A549 (cell line): ENCODE data around the gene BLTP2.
A peak's percentile ranks its signal among the peaks of the same experiment; 100 is the strongest.

Source experiments
- CBX8 ChIP-seq: fragments of 200-600 bp; sonication (generic); IDR thresholded peaks from 2 replicates; pipeline ENCODE4 v1.6.1; 2016
- CHD2 ChIP-seq: fragments of 150-350 bp; IDR thresholded peaks from 2 replicates; pipeline ENCODE4 v1.6.1; 2014; ENCODE audit warnings: low read length; ENCODE audit not compliant: partially characterized antibody
- EHMT2 ChIP-seq: fragments of 200-600 bp; sonication (generic); IDR thresholded peaks from 2 replicates; pipeline ENCODE4 v1.6.1; 2016; ENCODE audit warnings: antibody characterized with exemption, low read depth, mild to moderate bottlenecking, moderate library complexity
- EP300 ChIP-seq, 2 experiments: fragments of >200 bp; sonication (Bioruptor Twin); formaldehyde crosslinking; IDR thresholded peaks; 2 replicates in 1 of 2; 3 replicates in 1 of 2; pipeline ENCODE4 v1.6.1; 2016 to 2017
- MYC ChIP-seq: IDR thresholded peaks from 2 replicates; pipeline ENCODE4 v1.6.1; 2012; ENCODE audit warnings: mild to moderate bottlenecking, inconsistent platforms, low read length, improper control_type of control experiment, borderline replicate concordance
- POLR2A ChIP-seq: IDR thresholded peaks from 2 replicates; pipeline ENCODE4 v1.6.1; 2012; ENCODE audit warnings: mild to moderate bottlenecking, low read length
- POLR2AphosphoS2 ChIP-seq: conservative IDR thresholded peaks from 2 replicates; pipeline ENCODE4 v1.6.1; 2012; ENCODE audit warnings: low read length, improper control_type of control experiment, inconsistent platforms
- RAD21 ChIP-seq, 2 experiments: fragments of >200 bp in 1 of 2; sonication (Bioruptor Twin) in 1 of 2; formaldehyde crosslinking in 1 of 2; IDR thresholded peaks in 1 of 2; conservative IDR thresholded peaks in 1 of 2; 2 replicates in 1 of 2; 3 replicates in 1 of 2; pipeline ENCODE4 v1.6.1; 2012 to 2018; ENCODE audit warnings: inconsistent platforms in 1 of 2
- TF ChIP-seq, protein P1 (sequence below): IDR thresholded peaks from 2 replicates; pipeline ENCODE4 v1.6.1; 2012
- TF ChIP-seq, protein P2 (sequence below): fragments of >200 bp; sonication (Bioruptor Twin); formaldehyde crosslinking; IDR thresholded peaks from 3 replicates; pipeline ENCODE4 v1.5.1; 2016
- TF ChIP-seq, protein P3 (sequence below): IDR thresholded peaks from 2 replicates; pipeline ENCODE4 v1.6.1; 2012
- TF ChIP-seq, protein P4 (sequence below): fragments of >200 bp; sonication (Bioruptor Twin); formaldehyde crosslinking; IDR thresholded peaks from 3 replicates; pipeline ENCODE4 v1.6.1; 2016
- TF ChIP-seq, protein P5 (sequence below): fragments of 200-600 bp; sonication (generic); IDR thresholded peaks from 2 replicates; pipeline ENCODE4 v1.6.1; 2016; ENCODE audit warnings: antibody characterized with exemption, mild to moderate bottlenecking, moderate library complexity

DNA sequence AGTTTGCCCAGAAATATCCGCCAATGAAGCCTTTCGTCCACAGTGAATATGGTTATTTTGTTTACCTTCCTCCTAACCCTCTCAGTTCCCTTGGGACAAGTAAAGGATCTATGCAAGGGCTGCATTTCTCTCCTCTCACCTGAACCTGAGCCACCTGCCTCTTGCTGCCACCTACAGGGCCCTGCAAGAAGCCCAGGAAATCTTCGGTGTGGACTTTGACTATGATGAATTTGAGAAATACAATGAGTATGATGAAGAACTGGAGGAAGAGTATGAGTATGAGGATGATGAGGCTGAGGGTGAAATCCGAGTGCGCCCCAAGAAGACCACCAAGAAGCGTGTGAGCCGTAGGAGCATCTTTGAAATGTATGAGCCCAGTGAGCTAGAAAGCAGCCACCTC, 31.0 kb upstream of the BLTP2 start:
- TF ChIP-seq POLR2A (no peak), EP300 (IDR thresholded peaks at IDR 0.05) (no peak), CBX8 (no peak), EHMT2 (no peak), MYC (no peak), CHD2 (no peak), POLR2AphosphoS2 (no peak), RAD21 (conservative IDR thresholded peaks at IDR 0.05 in 1 of 2, IDR thresholded peaks at IDR 0.05 in 1 of 2) (peak; percentile 44 to 66; a peak in 4 of 5 replicates)
- TF ChIP-seq, protein P1, sequence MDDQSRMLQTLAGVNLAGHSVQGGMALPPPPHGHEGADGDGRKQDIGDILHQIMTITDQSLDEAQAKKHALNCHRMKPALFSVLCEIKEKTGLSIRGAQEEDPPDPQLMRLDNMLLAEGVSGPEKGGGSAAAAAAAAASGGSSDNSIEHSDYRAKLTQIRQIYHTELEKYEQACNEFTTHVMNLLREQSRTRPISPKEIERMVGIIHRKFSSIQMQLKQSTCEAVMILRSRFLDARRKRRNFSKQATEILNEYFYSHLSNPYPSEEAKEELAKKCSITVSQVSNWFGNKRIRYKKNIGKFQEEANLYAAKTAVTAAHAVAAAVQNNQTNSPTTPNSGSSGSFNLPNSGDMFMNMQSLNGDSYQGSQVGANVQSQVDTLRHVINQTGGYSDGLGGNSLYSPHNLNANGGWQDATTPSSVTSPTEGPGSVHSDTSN, result no peak
- TF ChIP-seq, protein P2, sequence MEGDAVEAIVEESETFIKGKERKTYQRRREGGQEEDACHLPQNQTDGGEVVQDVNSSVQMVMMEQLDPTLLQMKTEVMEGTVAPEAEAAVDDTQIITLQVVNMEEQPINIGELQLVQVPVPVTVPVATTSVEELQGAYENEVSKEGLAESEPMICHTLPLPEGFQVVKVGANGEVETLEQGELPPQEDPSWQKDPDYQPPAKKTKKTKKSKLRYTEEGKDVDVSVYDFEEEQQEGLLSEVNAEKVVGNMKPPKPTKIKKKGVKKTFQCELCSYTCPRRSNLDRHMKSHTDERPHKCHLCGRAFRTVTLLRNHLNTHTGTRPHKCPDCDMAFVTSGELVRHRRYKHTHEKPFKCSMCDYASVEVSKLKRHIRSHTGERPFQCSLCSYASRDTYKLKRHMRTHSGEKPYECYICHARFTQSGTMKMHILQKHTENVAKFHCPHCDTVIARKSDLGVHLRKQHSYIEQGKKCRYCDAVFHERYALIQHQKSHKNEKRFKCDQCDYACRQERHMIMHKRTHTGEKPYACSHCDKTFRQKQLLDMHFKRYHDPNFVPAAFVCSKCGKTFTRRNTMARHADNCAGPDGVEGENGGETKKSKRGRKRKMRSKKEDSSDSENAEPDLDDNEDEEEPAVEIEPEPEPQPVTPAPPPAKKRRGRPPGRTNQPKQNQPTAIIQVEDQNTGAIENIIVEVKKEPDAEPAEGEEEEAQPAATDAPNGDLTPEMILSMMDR, result peak; percentile 45
- TF ChIP-seq, protein P3, sequence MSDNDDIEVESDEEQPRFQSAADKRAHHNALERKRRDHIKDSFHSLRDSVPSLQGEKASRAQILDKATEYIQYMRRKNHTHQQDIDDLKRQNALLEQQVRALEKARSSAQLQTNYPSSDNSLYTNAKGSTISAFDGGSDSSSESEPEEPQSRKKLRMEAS, result no peak
- TF ChIP-seq, protein P4, sequence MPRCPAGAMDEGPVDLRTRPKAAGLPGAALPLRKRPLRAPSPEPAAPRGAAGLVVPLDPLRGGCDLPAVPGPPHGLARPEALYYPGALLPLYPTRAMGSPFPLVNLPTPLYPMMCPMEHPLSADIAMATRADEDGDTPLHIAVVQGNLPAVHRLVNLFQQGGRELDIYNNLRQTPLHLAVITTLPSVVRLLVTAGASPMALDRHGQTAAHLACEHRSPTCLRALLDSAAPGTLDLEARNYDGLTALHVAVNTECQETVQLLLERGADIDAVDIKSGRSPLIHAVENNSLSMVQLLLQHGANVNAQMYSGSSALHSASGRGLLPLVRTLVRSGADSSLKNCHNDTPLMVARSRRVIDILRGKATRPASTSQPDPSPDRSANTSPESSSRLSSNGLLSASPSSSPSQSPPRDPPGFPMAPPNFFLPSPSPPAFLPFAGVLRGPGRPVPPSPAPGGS, result no peak
- TF ChIP-seq, protein P5, sequence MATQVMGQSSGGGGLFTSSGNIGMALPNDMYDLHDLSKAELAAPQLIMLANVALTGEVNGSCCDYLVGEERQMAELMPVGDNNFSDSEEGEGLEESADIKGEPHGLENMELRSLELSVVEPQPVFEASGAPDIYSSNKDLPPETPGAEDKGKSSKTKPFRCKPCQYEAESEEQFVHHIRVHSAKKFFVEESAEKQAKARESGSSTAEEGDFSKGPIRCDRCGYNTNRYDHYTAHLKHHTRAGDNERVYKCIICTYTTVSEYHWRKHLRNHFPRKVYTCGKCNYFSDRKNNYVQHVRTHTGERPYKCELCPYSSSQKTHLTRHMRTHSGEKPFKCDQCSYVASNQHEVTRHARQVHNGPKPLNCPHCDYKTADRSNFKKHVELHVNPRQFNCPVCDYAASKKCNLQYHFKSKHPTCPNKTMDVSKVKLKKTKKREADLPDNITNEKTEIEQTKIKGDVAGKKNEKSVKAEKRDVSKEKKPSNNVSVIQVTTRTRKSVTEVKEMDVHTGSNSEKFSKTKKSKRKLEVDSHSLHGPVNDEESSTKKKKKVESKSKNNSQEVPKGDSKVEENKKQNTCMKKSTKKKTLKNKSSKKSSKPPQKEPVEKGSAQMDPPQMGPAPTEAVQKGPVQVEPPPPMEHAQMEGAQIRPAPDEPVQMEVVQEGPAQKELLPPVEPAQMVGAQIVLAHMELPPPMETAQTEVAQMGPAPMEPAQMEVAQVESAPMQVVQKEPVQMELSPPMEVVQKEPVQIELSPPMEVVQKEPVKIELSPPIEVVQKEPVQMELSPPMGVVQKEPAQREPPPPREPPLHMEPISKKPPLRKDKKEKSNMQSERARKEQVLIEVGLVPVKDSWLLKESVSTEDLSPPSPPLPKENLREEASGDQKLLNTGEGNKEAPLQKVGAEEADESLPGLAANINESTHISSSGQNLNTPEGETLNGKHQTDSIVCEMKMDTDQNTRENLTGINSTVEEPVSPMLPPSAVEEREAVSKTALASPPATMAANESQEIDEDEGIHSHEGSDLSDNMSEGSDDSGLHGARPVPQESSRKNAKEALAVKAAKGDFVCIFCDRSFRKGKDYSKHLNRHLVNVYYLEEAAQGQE, result no peak
